H4 (cell line): ENCODE data around the gene TNFRSF1B. TPM values are rescaled to one million over a fixed set of nuclear protein-coding genes. Genes with fewer than 3 reads are reported as not detected.

Experiments
- DNase-seq: peaks from one replicate; pipeline ENCODE4 v3.0.0-alpha.2; 2015; ENCODE audit warnings: low spot score
- total RNA-seq: library from RNA; depleted of rRNA; stranded (reverse); fragments of >200 nt; shearing (Covaris generic); gene quantifications from 2 replicates; pipeline ENCODE4 v1.2.3, GENCODE V29; 2014

Gene TNFRSF1B
- total RNA-seq, 1 experiment from 2014 or later, result 0.93 TPM

DNA sequence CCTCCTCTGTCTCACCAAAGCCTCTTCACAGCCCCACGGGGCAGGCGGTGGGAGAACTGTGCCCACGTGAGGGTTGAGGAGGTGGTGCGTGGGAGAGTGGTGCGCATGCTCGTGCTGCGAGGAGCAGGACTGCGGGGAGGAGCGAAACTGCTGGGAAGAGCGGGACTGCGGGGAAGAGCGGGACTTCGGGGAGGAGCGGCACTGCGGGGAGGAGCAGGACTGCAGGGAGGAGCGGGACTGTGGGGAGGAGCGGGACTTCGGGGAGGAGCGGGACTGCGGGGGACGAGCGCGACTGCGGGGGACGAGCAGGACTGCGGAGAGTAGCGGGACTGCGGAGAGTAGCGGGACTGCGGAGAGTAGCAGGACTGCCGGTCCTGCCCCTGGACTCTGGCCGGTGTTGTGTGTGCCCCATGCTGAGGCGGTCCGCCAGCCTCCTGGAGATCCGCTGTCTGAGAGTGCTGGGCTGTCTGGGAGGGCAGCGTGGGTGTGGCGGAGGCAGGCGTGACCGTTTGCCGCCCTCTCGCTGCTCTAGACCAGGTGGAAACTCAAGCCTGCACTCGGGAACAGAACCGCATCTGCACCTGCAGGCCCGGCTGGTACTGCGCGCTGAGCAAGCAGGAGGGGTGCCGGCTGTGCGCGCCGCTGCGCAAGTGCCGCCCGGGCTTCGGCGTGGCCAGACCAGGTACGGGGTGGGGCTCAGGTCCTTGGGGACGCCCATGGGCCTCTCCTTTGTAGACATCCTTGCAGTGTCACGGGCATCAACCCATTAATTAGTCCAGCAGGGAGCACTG lies 24.6 kb downstream of the TNFRSF1B start:
- DNase-seq, result no peak

DNA sequence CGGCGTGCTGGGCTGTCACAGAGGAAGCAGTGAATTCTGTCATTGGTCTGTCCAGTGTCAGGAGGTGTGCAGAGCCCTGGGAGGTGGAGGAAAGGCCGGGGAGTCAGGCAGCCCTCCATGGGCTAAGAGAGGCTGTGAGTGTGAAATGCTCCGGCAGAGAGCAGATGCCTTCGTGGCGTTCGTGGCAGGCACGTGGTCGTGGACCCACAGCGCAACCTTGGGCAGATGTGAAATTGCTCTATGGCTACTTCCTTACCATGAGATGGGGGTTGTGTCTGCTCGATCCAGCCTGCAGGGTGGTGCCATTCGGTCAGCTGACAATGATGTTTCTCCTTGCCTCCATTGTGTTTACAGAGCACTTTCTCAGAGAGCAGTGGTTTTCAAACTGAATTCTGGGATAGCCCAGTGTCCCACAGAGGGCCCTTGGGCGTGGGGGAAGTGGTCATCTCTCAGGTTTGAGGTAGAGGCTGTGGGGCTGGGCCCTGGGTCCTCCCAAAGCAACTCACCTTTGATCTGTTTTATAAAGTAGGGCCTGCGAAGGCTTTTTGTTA lies 27.9 kb downstream of the TNFRSF1B start:
- no peak for DNase-seq

DNA sequence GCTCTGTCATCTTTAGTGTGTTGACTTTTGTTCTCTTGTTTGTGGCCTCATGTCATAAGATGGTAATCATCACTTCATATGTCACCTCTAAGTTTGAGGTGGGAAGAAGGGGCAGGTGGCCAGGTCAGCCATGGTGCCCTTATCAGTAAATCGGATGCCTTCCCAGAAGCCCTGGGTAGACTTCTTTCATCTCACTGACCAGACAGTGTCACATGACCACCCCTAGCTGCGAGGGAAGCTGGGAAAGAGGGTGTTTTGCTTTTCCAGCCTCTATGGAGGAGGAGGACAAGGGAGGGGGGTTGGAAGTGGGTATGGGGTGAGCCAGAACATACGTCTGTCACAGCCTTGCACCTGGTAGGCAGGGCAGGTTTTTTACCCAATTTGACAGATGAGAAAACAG lies 28.6 kb downstream of the TNFRSF1B start:
- DNase-seq, result no peak

DNA sequence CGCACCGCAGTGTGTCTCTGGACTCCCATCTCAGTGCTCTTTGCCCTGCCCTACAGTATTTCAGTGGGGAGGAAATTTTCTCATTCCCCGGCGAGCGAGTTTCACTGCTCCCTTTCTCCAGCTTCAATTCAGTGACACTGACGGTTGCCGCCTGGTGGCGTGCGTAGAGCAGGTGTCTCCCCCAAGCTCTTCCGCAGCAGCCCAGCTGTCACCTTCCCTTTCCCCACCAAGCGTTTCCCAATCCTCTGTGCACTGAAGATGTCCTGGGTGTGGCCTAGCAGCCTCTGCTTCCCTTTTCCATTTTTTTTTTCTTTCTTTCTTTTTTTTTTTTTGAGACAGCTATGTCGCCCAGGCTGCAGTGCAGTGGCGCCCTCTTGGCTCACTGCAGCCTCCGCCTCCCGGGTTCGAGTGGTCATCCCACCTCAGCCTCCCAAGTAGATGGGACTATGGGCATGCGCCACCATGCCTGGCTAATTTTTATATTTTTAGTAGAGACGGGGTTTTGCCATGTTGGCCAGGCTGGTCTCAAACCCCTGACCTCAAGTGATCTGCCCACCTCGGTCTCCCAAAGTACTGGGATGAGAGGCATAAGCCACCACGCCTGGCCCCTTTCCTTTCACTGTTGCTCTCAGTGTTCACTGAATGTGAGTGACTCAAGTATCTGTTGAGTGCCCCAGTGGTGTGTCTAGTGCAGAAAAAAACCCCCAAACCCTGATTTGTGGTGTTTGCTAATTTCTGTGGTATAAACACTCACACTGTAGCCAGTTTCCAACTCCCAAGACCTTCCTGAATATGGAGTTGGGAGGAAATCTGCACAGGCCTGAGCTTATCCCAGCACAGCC lies 30.1 kb downstream of the TNFRSF1B start:
- DNase-seq, result no peak

DNA sequence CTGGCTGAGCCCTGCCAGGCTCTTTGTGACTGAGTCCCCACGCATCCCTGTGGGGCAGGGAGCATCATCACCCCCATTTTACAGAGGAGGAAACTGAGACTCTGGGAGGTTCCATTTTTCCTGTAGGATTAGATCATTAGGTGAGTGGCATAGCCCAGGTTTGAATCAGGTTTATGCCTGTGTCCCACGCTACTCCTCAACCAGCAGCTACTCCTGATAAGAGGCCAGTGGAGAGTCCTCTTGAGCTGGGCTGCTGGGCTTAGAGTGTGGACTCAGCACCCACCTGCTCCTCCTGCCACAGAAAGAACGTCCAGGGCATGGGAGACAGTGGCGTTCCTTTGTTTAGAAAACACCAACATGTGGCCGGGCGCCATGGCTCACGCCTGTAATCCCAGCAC lies 30.7 kb downstream of the TNFRSF1B start:
- DNase-seq, result no peak

DNA sequence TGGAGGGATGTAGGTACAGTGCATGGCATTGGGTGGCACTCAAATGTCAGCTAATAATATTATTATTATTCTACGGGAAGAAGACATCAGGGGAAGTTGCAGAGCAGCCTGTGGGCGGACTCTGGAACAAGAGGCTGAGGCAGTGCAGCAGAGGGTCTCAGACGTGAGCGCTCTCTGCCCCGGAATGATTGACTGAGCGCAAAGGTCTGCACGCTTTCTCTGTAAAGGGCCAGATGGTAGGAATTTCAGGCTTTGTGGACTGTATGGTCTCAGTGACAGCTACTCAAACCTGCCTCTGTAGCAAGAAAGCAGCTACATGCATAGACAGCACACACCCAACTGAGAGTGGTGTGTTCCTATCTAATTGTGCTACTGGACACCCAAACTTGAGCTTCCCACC lies 33.4 kb downstream of the TNFRSF1B start:
- no peak for DNase-seq

DNA sequence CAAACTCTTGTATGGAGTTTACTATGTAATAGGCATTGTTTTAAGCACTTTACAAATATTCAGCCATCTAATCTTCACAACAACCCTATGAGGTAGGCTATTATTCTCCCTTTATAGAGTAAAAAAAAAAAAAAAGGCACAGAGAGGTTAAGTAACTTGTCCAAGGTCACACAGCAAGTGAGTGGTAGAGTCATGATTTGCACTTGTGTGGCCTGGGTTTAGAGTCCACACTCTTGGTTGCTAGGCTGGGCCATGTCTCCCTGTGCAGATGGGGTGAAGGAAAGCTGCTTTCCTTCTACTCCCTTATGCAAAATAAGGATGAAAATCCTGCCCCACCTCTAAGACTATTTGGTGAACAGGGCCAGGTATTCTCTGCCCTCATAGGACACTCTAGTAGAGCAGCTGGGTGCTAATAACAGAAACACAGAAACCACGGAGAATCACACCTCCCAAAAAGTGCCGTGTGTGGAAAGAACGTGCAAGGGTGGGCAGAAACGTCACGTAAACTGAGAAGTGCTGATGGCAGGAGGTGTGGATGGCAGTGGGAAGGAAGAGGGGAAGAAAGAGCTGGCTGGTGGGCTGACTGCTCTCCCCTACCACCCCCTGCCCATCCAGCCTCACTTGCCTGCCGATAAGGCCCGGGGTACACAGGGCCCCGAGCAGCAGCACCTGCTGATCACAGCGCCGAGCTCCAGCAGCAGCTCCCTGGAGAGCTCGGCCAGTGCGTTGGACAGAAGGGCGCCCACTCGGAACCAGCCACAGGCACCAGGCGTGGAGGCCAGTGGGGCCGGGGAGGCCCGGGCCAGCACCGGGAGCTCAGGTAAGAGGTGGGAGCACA lies 34.8 kb downstream of the TNFRSF1B start:
- DNase-seq, result no peak

DNA sequence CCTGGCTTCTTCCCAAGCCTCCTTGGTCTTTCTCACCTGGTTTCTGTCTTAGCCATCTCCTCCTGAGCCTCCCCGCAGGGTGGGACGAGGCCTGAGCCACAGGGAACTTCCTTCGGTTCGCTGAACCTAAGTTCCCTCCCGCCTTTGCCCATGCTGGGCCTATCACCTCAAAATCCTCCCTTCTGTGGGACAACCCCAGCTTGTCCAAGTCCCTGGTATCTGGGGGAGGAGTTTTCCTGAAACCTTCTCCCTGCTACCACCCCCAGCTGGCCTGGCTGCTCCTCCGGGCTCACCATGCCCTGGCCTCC lies 35.4 kb downstream of the TNFRSF1B start:
- DNase-seq, result no peak

DNA sequence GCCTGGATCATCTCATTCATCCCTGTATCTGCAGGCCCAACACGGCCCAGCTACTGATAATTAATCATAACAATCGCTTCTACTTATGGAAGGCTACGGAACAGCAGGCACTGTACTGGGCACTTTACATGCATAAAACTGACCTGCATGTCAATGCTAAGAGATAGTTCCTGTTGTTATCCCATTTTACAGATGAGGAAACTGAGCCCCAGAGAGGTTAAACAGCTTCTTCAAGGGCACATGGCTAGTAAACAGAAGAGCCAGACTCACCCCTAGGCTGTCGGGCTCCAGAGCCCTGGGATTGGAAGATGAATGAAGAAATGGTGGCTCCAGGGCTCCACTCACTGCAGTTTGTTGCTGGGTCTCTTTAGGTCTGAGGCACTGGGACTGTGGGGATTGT lies 35.8 kb downstream of the TNFRSF1B start:
- DNase-seq, result no peak

DNA sequence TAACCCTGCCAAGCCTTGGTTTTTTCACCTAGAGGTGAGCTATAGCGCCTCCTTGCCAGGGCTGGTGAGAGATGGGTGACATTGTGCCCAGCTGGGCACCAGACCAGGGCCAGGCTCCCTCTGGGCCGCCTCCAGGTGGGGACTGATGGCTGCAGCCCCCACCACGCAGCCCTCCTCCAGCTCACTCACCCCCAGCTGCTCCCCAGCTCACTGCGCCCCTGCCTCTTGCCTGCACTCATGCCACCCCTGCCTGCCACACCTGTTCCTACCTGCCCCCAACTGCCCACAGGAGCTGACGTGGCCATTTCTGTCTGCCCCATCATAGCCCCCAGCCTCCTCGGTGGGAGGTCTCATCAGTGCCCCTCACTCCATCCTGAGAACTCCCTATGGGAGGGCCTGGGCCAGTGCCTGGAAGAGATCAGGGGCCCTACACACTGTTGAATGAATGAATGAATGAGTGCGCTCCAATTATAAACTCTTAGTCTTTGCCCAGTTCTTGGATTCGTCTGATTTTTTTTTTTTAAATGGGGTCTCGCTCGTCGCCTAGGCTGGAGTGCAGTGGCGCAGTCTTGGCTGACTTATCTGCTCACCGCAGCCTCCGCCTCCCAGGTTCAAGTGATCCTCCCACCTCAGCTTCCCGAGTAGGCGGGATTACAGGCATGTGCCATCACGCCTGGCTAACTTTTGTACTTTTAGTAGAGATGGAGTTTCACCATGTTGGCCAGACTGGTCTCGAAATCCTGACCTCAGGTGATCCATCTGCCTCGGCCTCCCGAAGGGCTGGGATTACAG lies 36.6 kb downstream of the TNFRSF1B start:
- DNase-seq, result no peak

DNA sequence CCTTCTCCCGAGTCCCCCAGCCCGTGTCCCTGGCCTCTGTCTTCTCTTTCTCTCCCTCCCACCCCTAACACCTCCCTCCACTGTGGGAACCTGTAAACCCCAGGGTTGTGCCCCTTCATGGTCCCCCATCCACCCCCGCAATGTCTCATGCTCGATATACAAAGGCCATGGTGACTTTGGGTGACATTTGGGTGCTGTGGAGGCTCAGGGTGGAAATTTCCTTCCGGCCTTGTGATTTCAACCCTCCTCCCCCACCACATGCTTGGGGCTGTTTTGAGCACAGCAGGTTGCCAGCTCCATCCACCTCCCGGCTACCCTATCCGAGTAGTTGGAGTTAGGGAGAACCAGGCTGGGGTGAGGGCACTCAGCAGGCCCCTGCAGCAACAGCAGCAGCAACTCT lies 37.3 kb downstream of the TNFRSF1B start:
- no peak for DNase-seq

DNA sequence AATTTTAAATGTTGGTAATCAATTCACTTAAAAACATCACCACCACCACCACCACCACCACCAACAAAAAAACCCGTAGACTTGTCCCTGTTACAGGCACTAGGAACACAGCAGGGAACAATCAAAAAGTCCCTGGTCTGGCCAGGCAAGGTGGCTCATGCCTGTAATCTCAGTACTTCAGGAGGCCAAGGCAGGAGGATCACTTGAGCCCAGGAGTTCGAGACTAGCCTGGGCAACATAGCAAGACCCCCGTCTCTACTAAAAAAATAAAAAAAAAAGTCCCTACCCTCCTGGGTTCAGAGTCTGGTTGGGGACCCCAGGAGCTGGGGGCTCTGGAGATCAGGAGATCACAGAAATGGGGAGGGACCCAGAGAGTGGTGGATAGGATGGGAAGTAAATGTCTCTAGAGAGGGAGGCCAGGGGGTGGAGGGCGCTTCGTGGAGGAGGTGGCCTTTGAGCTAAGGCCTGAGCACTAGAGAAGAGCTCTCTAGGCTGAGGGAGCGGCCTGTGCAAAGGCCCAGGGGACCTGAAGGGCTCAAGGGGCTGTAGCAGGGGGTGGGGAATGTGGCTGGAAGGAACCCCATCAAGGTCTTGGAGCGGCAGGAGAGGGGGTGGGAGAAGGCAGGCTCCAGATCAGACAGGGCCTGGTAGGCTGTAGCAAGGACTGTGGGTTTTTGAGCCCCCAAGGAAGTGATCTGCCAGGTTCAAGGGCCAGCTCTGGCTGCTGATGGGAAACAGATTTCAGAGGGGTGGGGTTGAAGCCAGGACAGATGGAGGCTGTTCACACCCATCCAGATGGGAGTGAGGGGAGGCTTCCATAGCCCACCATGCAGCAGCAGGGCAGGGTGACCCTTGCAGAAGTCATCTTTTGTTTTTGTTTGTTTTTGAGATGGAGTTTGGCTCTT lies 38.2 kb downstream of the TNFRSF1B start:
- no peak for DNase-seq

DNA sequence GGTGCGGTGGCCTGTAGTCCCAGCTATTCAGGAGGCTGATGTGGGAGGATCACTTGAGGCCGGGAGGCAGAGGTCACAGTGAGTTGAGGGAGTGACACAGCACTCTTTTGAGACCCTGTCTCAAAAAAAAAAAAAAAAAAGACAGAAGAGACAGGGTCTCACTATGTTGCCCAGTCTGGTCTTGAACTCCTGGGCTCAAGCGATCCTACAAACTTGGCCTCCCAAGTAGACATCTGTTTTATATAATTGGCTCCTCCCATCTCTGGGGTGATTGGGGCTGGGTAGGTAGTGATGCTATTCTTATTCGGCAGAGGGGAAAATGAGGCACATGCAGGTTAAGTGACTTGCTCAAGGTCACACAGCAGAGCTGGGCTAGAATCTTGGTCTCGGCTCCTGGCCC lies 39.4 kb downstream of the TNFRSF1B start:
- DNase-seq, result no peak

DNA sequence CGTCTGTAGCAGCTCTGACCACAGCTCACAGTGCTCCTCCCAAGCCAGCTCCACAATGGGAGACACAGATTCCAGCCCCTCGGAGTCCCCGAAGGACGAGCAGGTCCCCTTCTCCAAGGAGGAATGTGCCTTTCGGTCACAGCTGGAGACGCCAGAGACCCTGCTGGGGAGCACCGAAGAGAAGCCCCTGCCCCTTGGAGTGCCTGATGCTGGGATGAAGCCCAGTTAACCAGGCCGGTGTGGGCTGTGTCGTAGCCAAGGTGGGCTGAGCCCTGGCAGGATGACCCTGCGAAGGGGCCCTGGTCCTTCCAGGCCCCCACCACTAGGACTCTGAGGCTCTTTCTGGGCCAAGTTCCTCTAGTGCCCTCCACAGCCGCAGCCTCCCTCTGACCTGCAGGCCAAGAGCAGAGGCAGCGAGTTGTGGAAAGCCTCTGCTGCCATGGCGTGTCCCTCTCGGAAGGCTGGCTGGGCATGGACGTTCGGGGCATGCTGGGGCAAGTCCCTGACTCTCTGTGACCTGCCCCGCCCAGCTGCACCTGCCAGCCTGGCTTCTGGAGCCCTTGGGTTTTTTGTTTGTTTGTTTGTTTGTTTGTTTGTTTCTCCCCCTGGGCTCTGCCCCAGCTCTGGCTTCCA lies 40.1 kb downstream of the TNFRSF1B start:
- no peak for DNase-seq

DNA sequence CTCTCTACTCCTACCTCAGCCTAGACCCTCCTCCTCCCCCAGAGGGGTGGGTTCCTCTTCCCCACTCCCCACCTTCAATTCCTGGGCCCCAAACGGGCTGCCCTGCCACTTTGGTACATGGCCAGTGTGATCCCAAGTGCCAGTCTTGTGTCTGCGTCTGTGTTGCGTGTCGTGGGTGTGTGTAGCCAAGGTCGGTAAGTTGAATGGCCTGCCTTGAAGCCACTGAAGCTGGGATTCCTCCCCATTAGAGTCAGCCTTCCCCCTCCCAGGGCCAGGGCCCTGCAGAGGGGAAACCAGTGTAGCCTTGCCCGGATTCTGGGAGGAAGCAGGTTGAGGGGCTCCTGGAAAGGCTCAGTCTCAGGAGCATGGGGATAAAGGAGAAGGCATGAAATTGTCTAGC lies 41.5 kb downstream of the TNFRSF1B start:
- no peak for DNase-seq

DNA sequence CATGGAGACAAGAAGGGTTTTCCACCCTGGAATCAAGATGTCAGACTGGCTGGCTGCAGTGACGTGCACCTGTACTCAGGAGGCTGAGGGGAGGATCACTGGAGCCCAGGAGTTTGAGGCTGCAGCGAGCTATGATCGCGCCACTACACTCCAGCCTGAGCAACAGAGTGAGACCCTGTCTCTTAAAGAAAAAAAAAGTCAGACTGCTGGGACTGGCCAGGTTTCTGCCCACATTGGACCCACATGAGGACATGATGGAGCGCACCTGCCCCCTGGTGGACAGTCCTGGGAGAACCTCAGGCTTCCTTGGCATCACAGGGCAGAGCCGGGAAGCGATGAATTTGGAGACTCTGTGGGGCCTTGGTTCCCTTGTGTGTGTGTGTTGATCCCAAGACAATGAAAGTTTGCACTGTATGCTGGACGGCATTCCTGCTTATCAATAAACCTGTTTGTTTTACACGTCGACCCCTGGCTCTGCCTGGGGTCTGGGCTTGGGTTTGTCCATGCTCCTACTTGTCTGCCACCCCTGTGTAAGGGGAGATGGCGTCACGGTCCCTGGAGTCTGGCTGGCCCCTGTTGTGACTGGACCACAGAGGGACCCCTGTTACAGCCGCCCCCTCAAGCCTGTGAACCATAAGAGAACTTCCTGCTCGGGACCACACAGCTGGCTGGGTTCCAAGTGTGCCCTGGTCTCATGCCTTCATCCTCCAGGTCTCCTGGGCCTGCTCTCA lies 42.1 kb downstream of the TNFRSF1B start:
- peak; percentile 69 for DNase-seq

DNA sequence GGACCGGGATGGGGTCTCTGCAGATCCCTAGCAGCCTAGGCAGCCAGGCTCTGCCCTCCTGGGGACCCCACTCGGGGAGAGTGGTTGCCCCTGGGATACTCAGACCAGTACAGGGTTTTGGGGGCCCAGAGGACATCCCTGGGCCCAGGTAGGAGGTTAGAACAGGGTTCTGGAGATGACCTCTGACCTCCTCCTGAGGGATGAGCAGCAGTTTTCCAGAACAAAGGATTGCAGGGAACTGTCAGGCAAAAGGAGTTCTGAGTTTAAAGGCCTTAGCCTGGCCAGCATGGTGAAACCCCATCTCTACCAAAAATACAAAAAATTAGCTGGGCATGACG lies 42.7 kb downstream of the TNFRSF1B start:
- DNase-seq, result no peak

DNA sequence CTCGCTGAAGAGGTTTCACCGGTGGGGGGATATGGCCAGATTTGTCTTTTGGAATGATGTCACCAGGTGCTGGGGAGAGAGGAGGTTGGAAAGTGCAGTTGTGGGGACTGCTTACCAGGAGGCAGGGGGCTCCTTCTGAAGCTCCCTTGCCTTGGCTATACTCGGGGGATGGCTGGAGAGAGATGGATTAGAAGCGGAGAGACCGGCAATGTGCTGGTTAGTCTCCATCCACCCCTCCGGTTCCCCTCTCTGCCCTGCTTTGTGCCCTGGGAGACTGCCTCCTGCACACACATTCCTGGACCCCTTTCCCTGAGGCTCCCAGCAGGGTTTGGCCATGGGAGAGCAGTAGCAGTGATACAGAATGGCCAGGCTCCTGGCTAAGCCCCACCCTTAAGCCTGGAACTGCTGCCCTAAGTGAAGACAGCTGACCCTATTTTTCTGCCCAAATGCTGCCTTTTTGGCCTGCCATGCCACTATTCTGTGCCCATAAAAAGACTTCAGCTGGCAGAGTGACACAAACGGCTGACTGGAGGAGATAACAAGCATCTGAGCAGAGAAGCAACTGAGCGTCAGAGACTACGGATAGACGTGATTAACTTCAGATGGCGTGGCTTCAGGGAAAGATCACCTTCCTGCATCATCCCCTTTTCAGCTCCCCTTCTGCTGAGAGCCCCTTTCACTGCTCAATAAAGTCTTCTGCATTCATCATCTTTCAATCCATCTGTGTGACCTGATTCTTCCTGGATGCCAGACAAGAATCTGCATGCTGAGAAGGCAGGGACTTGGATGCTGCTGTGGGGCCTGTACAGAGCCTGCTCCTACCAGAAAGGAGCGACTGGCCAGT lies 48.5 kb downstream of the TNFRSF1B start:
- DNase-seq, result no peak
